GM21381 (cell line): ENCODE measurements around the gene FBXO46.

Experiments
- ATAC-seq: cut with Tn5 transposase; IDR thresholded peaks from one replicate; pipeline ENCODE4 v1.9.1; 2021; ENCODE audit warnings: mild to moderate bottlenecking, moderate library complexity; ENCODE audit not compliant: unreplicated experiment

The FBXO46 gene, protein sequence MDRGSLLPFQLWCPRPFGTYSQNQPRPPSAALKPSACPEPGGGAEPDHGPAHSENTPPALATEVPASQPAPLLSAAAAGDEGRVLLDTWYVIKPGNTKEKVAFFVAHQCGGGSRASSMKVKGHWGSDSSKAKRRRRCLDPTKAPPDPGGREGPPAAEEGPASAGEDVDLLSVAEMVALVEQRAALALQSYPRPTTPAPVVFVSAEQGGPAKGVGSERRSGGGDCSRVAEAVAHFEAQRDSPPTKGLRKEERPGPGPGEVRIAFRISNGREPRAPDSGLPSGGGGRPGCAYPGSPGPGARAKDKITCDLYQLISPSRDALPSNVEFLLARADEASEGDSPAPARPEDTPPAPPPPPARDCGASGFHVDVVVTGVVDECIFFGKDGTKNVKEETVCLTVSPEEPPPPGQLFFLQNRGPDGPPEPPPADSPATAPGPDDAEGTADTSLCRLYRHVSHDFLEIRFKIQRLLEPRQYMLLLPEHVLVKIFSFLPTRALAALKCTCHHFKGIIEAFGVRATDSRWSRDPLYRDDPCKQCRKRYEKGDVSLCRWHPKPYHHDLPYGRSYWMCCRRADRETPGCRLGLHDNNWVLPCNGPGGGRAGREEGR

GRCh38 chr19:45730368-45731288 lies at the start of gene FBXO46:
TSS of gene FBXO46 (minus strand) at chr19:45730896. CDS start at chr19:45713495, 17,401 bp downstream.
- peak; percentile 91 for ATAC-seq

- no peak for ATAC-seq
These were observed 49.4 kb upstream of the FBXO46 start for GRCh38 chr19:45780146-45780447.

DNA sequence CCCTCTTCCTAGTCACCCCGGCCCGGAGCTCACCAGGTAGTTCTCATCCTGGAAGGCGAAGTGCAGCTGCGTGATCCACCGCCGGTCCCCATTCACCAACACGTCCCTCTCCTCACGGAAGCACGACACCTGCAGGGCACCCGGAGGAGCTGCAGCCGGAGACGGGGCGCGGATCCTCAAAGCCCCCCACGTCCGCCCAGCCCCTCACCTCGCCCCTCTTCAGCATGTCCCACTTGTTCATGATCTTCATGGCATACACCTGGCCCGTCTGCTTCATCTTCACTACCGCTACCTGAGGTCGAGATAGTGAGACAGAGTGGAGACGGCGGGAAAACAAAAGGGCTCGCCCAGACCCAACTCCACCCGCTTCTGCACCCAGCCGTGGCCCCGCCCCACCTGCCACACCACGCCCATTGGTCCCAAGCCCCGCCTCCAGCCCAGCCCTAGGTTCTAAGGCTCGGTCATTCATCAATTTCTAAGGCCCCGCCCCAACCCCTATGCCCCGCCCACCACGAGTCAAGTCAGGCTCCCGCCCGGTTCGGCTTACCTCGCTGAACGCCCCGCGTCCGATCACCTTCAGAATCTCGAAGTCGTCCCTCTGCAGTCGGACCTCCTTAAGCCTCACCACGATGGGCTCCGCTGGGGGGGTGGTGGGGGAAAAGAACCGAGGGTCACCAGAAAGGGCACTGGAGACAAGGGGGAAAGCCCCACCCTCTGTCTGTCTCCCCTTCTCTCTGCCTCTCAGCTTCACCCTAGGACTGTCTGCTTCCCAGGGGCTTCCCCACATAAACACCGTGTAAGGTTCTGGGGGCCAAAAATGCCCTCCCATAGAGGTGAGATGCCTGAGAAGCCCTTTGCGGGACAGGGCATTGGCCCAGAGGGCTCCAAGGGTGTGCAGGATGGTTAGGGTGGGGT lies 48.8 kb upstream of the FBXO46 start:
- peak; percentile 78 for ATAC-seq

DNA sequence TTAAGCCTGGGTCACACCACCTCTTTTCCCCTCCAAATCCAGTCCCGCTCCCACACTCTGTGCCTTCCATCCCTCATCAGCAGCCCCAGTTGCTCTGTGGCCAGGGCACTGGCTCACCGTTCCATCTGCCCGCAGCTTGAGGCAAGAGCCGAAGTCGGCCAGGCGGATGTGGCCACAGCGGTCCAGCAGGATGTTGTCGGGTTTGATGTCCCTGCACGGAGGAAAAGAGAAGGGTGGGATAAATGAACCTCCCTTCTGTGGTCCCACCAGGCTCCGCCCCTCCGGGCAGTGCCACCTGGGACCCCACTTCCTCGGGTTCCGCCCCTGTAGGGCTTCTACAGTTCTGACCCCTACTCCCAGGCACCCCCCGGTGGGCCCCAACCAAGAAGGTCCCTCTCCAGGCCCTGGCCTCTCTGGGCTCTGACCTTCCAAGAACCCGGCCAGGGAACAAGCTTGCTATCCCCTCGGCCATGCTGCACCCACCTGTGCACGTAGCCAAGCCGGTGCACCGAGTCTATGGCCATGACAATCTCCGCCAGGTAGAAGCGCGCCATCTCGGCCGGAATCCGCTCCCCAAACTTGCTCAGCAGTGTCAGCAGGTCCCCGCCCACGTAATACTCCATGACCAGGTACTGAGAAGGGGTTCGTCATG lies 47.4 kb upstream of the FBXO46 start:
- no peak for ATAC-seq

DNA sequence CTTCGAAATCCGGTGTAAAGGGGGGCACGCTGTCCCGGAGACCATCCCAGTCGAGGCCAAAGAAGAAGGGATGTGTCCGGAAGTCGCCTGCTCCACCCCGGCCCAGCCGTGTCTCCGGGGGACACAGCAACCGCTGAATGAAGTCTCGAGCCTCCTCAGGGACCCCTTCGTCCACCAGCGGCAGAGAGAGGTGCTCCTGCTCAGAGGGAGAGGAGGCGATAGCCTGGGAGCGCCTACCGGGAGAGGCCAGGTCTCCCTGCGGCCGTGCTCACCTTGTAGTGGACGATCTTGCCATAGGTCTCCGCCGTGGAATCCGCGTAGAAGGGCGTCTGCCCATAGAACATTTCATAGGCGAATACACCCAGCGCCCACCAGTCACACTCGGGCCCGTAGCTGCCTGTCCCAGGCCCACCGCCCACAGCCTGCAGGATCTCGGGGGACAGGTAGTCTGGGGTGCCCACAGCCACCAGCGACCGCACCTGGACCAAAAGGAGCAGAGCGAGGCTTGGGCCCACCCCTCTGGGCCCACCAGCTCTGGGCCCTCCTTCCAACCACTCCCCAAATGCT lies 46.8 kb upstream of the FBXO46 start:
- no peak for ATAC-seq

DNA sequence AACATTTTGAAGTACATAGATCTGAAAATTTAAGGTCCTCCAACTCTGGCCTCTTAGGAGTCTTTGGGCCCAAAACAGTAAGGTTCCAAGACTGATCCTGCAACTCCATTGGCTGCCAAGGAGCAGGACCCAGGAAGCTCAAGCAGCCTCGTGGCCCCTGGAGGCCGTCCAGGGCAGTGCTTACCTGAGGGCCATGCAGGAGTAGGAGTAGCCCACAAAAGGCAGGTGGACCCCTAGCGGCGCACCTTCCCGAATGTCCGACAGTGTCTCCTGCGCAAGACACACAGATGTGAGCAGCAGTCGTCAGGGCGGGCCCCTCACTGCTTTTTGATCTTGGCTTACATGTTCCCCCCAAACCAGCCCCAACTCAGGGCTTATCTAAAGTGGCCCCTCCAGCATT lies 44.1 kb upstream of the FBXO46 start:
- no peak for ATAC-seq

DNA sequence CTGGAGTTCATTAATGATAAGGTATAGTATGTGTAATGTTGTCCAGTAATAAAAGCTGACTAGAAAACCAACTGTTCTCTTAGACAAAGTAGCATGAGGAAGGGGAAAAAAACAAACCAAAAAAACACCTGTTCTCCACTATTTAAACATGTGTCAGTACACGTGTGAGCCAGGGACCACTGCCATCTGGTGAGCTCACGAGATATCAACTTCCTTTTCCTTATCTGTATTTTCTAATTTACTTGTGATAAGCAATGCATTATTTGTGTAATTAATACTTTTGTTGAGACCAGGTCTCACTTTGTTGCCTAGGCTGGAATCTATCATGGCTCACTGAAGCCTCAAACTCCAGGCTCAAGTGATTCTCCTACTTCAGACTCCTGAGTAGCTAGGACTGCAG lies 42.7 kb upstream of the FBXO46 start:
- no peak for ATAC-seq

DNA sequence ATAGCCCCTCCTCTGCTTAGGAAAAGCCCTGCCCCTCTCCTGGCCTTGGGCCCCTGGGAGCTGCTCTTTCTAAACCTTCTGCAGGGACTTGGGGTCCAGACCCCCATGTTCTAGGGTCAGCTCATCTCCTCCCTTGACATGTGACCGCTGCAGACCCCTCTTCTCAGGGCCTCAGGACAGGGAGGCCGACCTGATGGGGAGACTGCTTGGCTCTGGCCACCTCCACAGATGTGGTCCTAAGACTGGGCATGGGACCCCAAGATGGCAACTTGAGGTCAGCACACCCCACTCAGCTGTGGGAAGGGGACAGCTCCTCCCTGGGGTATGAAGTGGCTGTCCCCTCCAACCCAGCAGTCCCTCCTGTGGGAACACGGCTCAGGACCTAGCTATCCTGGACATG lies 42.2 kb upstream of the FBXO46 start:
- no peak for ATAC-seq

- ATAC-seq = no peak
These were observed 41.6 kb upstream of the FBXO46 start for GRCh38 chr19:45772130-45772840.

DNA sequence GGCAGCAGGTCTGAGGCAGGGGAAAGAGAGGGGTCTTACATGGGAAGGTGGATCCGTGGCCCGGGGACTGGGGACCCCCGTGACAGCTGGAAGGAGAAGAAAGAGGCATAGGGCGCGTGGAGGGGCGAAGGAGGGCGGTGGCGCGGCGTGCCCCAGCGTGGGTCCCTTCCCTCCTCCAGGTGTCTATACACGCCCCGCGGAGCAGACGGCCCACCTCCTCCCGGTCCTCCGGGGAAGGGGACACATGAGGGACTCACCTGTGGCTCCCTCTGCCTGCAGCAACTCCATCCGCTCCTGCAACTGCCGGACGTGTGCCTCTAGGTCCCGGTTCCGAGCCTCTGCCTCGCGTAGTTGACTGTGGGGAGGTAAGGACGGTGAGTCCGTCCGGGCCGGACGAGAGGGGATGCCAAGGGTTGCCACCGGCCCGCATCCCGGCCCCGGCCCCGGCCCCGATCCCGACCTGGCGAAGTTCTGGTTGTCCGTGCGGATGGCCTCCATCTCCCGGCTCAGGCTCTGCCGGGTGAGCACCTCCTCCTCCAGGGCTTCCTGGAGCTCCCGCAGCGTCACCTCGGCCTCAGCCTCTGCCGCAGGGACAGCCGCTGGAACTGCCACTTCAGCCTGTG lies 40.7 kb upstream of the FBXO46 start:
- no peak for ATAC-seq

DNA sequence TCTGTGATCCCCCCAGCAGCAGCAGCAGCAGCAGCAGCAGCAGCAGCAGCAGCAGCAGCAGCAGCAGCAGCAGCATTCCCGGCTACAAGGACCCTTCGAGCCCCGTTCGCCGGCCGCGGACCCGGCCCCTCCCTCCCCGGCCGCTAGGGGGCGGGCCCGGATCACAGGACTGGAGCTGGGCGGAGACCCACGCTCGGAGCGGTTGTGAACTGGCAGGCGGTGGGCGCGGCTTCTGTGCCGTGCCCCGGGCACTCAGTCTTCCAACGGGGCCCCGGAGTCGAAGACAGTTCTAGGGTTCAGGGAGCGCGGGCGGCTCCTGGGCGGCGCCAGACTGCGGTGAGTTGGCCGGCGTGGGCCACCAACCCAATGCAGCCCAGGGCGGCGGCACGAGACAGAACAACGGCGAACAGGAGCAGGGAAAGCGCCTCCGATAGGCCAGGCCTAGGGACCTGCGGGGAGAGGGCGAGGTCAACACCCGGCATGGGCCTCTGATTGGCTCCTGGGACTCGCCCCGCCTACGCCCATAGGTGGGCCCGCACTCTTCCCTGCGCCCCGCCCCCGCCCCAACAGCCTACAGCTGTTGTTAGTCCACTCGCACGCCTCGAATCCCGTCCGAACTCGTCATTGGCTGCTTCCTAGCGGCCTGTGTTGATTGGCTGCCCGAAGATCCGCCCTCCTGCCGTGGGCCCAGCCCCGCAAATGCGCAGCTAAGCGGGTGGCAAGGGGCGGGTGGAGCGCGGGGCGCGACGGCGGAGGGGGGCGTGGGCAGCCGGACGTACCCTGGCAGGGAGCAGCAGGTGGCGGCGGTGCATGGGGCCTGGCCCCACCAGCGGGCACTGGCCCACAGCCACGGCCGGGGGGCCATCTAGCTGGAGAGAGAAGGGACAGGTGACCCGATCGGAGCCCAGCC lies 39.8 kb upstream of the FBXO46 start:
- peak; percentile 45 for ATAC-seq

DNA sequence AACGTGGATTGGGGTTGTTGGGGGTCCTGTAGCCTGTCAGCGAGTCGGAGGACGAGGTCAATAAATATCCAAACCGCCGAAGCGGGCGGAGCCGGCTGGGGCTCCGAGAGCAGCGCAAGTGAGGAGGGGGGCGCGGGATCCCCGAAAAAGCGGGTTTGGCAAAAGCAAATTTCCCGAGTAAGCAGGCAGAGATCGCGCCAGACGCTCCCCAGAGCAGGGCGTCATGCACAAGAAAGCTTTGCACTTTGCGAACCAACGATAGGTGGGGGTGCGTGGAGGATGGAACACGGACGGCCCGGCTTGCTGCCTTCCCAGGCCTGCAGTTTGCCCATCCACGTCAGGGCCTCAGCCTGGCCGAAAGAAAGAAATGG lies 39.1 kb upstream of the FBXO46 start:
- no peak for ATAC-seq

- ATAC-seq = peak; percentile 64
These were observed 38.5 kb upstream of the FBXO46 start, which contains the start of gene SIX5 for GRCh38 chr19:45768984-45769782. TSS of gene SIX5 (minus strand) at chr19:45769252. CDS start at chr19:45768844, 408 bp downstream.

DNA sequence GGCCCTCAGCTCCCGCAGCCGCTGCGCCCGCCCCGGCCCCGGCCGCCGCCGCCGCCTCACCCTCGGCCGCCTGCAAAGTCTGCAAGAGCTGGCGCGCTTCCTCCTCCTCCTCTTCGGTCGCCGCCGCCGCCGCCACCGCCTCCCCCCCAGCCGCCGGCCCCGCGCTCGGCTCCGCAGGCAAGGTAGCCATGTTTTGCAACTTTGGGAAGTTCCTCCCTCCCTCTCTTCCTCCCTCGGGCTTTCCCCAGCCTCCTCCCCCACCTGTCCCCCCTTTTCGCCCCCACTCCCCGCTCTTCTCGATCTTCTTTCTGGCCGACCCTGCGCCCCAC lies 37.9 kb upstream of the FBXO46 start:
- ATAC-seq = no peak

GRCh38 chr19:45767881-45768654 lies 37.4 kb upstream of the FBXO46 start:
- no peak for ATAC-seq

DNA sequence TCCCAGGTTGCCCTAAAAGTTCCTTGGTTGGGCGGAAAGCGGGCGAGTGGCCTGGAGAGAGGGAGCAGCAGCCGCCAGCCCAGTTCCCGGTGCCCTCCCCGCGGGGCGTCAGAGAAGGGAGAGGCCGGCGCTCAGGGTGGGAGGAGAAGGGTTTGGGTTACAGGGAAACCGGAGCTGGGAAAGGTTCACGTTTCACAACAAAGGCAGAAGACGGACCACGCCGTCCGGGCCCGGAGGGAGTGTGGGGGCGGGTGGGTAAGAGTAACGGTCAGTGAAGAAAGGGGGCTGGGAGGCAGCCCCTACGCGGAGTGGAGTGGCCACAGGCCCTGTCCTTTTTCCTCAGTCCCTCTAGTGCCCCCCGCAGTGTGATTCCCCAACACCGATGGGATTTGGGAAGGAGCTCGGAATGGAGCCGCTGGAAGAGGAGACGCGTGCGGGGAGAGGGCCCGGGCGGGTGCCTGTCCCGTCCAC lies 36.7 kb upstream of the FBXO46 start:
- no peak for ATAC-seq
